ENCODE results near the gene NEK1. TPM values are rescaled to one million over a fixed set of nuclear protein-coding genes. Genes with fewer than 3 reads are reported as not detected.

Gene NEK1
- total RNA-seq, 1 experiment from 2014 or later, result 12.3 TPM

DNA sequence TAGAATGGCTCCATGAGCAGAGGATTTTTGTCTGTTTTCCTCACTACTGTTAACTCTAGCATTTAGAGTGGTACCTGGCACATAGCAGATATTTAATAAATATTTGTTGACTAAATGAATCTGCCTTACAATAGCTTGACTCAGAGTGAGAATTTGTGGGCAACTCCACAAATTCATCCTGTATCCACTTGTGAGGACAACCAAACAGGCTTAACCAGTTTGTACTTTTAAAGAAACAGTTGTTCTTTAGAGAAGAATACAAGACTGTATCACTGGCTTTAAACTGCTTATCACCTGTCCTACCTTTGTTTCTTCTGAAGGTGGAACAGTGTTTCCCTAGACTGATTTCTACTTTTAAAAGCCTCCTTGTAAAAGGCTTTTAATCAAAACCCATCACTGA is 200.3 kb downstream of the NEK1 start:
- Histone ChIP-seq H2AFZ (ENCODE audit: low read length) (no peak overlapping the region), H4K20me1 (ENCODE audit: control insufficient read depth, insufficient read depth, insufficient read length) (no peaks in the 10 kb centered on the region), H3K23ac (ENCODE audit: insufficient read length, low read depth, low read length) (no peak overlapping the region), H3K56ac (ENCODE audit: insufficient read length, low read depth, low read length) (no peak overlapping the region), H3K27ac (ENCODE audit: insufficient read length, low read depth, low read length) (no peak overlapping the region), H3K27me3 (ENCODE audit: insufficient read depth, low read length) (no peaks in the 10 kb centered on the region), H2BK20ac (ENCODE audit: low read depth, low read length, poor library complexity, severe bottlenecking) (no peak overlapping the region), H3T11ph (ENCODE audit: low read length) (no peak overlapping the region), H3K14ac (ENCODE audit: insufficient read depth, low read length) (no peak overlapping the region), H3K4me1 (ENCODE audit: insufficient read depth, low read length) (no peaks in the 10 kb centered on the region; the same call in 1 of the 2 replicates), H3K4ac (ENCODE audit: low read depth, low read length) (no peak overlapping the region), H3K18ac (ENCODE audit: insufficient read length, low read depth, low read length) (no peak overlapping the region), H3K79me2 (ENCODE audit: insufficient read depth, low read length) (no peaks in the 10 kb centered on the region), H2BK5ac (ENCODE audit: insufficient read length, low read length) (no peak overlapping the region), H2BK120ac (ENCODE audit: low read depth, low read length, poor library complexity, severe bottlenecking) (no peak overlapping the region), H3K79me1 (ENCODE audit: insufficient read depth, low read depth, low read length, poor library complexity, severe bottlenecking) (no peaks in the 10 kb centered on the region), H3K4me2 (ENCODE audit: insufficient read depth, insufficient read length, low read length) (no peak overlapping the region), H3K23me2 (ENCODE audit: insufficient read length, low read depth, low read length, poor library complexity, severe bottlenecking) (no peaks in the 10 kb centered on the region), H4K91ac (ENCODE audit: insufficient read length, low read depth, low read length) (no peak overlapping the region), H4K5ac (ENCODE audit: insufficient read length, low read depth, low read length) (no peak overlapping the region), H4K8ac (replicated peaks; ENCODE audit: insufficient read length, low read depth, low read length) (no peak overlapping the region), H2BK12ac (ENCODE audit: insufficient read length, low read depth, low read length) (no peak overlapping the region), H3K9ac (ENCODE audit: extremely low read depth, insufficient read length, low read length) (no peak overlapping the region), H3K9me3 (ENCODE audit: control insufficient read depth, low read depth, low read length) (no peaks in the 10 kb centered on the region), H2AK5ac (ENCODE audit: insufficient read length, low read length) (no peak overlapping the region), H2BK15ac (ENCODE audit: low read depth, low read length) (no peak overlapping the region)
- Mint-ChIP-seq H3K4me3 (no peak overlapping the region), H3K9me3 (no peaks in the 10 kb centered on the region), H3K27ac (no peak overlapping the region; a peak in 1 of 7 replicates), H3K27me3 (ENCODE audit: low read depth) (no peaks in the 10 kb centered on the region), H3K4me1 (peaks cover 8 to 13% of the 10 kb centered on the region in 2 experiments), H3K36me3 (ENCODE audit: insufficient read depth in 1 of 3, low read depth in 3 of 3) (0 out of 7 replicates have a peak, but pooled peaks cover 0 to 3% (median 0%) of the 10 kb centered on the region in 3 experiments)
- TF ChIP-seq, protein P1, sequence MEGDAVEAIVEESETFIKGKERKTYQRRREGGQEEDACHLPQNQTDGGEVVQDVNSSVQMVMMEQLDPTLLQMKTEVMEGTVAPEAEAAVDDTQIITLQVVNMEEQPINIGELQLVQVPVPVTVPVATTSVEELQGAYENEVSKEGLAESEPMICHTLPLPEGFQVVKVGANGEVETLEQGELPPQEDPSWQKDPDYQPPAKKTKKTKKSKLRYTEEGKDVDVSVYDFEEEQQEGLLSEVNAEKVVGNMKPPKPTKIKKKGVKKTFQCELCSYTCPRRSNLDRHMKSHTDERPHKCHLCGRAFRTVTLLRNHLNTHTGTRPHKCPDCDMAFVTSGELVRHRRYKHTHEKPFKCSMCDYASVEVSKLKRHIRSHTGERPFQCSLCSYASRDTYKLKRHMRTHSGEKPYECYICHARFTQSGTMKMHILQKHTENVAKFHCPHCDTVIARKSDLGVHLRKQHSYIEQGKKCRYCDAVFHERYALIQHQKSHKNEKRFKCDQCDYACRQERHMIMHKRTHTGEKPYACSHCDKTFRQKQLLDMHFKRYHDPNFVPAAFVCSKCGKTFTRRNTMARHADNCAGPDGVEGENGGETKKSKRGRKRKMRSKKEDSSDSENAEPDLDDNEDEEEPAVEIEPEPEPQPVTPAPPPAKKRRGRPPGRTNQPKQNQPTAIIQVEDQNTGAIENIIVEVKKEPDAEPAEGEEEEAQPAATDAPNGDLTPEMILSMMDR (conservative IDR thresholded peaks at IDR 0.05), result no peak
- no peak for DNase-seq

All from H9 (cell line).